Activated CD8-positive, alpha-beta T cell treated with anti-CD3 and anti-CD28 coated beads, Interleukin-2, amount 10 ng/mL, durations not matched to agents 7 days and 5 days (primary cell): ENCODE measurements around the gene PPAT. TPM values are rescaled to one million over a fixed set of nuclear protein-coding genes. Genes with fewer than 3 reads are reported as not detected.
"Not testable (repeated sequence)": the region's sequence is repeated elsewhere in the genome, so short reads cannot be mapped to it uniquely, and the experiment has no call there.

Experiments used
- ATAC-seq: fragments of 150-1000 bp; cut with Tn5 transposase; one replicate; pipeline ENCODE4 v1.10.0; 2021; ENCODE audit warnings: moderate library complexity
- CTCF ChIA-PET: fragments of 350-600 bp; sonication (Branson Sonifier 250); formaldehyde crosslinking; loops from one replicate; lab custom pipeline; 2021; ENCODE audit warnings: antibody characterized with exemption; lab: Charles Lee
- POLR2A ChIA-PET: fragments of 350-600 bp; sonication (Branson Sonifier 250); formaldehyde crosslinking; loops from one replicate; lab custom pipeline; 2021; ENCODE audit warnings: antibody characterized with exemption; lab: Charles Lee
- DNase-seq: peaks from one replicate; pipeline ENCODE4 v3.0.0-alpha.2; 2020
- H3K27ac Mint-ChIP-seq: one replicate; pipeline ENCODE4 v1.8.0; 2021; ENCODE audit warnings: mild to moderate bottlenecking, mixed read lengths
- H3K27me3 Mint-ChIP-seq: one replicate; pipeline ENCODE4 v1.8.0; 2021; ENCODE audit warnings: low read depth, mixed read lengths
- H3K36me3 Mint-ChIP-seq: one replicate; pipeline ENCODE4 v1.8.0; 2021; ENCODE audit warnings: low read depth, mixed read lengths
- H3K4me1 Mint-ChIP-seq: one replicate; pipeline ENCODE4 v1.8.0; 2021; ENCODE audit warnings: low read depth, mixed read lengths
- H3K4me3 Mint-ChIP-seq: one replicate; pipeline ENCODE4 v1.8.0; 2021; ENCODE audit warnings: mild to moderate bottlenecking, mixed read lengths
- H3K9me3 Mint-ChIP-seq: one replicate; pipeline ENCODE4 v1.8.0; 2022; ENCODE audit warnings: mixed read lengths; ENCODE audit not compliant: insufficient read depth
- total RNA-seq, 2 experiments: library from RNA; stranded (reverse); gene quantifications; one replicate each; pipeline ENCODE4 v1.2.3, GENCODE V29; 2021

Gene PPAT
- 10 to 100 TPM; 29.0 to 32.5 TPM for total RNA-seq

DNA sequence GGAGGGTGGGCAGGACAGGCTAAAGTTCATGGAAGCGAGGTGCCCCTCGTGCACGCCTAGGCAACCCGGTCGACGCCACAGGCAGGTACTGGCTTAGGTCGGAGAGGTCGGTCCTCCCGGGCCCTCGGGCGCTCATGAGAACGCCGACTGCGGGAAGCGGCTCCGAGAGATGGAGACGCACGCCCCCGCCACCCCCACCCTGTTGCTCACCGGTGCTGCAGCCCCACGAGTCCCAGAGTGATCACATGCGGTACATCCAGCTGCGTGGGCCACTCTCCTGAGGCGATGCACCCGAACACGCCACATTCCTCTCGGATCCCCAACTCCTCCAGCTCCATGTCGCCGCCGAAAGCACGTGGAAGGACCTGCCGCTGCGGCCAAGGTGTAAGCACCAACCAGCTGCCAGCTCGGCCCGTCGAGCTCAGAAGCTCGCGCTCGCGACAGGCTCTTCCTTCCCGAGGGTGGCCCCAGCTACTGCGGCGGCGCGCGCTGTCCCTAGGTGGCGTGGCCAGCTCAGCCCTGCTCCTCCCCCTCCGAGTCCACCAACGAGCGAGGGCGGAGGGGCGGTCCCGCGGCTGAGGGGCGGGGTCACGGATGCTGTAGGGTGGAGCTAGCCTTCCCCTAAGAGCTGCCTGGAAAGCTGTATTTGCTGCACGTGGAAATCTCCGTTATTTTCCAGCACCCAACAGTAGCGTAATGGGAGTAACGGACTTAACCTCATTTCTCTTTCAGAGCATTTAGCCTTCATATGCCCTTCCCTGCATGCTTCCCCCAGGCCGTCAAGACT is at the start of gene PPAT:
PPAT (minus strand) TSS at position 476 of the 787 bp plus-strand sequence; CDS start at position 338, 138 bp downstream.
- Mint-ChIP-seq H3K27me3 (no peaks in the 10 kb centered on the region), H3K4me1 (peaks cover 52% of the 10 kb centered on the region), H3K4me3 (peak within 1 kb of the TSS; percentile 87), H3K36me3 (peaks cover 32% of the 10 kb centered on the region), H3K27ac (peak within 1 kb of the TSS; percentile 92), H3K9me3 (no peaks in the 10 kb centered on the region)
- DNase-seq (peak; percentile 98), ATAC-seq (peak; percentile 83)
- ChIA-PET CTCF (interaction anchor here (0.8 to 4.4 kb wide), 17 partner anchors 9 to 543 kb away, joined by 3 to 58 read pairs (median 5); partner anchors contain the start of genes AASDH, CEP135, NOA1 and POLR2B), POLR2A (interaction anchor here (1.0 to 3.9 kb wide), 14 partner anchors 10 to 543 kb away, joined by 3 to 59 read pairs (median 6); partner anchors contain the start of genes AASDH, NOA1, POLR2B and REST)

GRCh38 chr4:56480691-56481090 is 45.3 kb upstream of the PPAT start:
- Mint-ChIP-seq H3K36me3 (peaks cover 48% of the 10 kb centered on the region), H3K27ac (no peak overlapping the region), H3K4me3 (no peak overlapping the region), H3K27me3 (no peaks in the 10 kb centered on the region), H3K4me1 (peaks cover 3% of the 10 kb centered on the region), H3K9me3 (no peaks in the 10 kb centered on the region)
- CTCF ChIA-PET = interaction anchor here (1.5 kb wide), 1 partner anchor 11 kb away, joined by 4 read pairs; no protein-coding TSS in a partner anchor
- ATAC-seq (no peak), DNase-seq (no peak)
- POLR2A ChIA-PET = no interaction called here

DNA sequence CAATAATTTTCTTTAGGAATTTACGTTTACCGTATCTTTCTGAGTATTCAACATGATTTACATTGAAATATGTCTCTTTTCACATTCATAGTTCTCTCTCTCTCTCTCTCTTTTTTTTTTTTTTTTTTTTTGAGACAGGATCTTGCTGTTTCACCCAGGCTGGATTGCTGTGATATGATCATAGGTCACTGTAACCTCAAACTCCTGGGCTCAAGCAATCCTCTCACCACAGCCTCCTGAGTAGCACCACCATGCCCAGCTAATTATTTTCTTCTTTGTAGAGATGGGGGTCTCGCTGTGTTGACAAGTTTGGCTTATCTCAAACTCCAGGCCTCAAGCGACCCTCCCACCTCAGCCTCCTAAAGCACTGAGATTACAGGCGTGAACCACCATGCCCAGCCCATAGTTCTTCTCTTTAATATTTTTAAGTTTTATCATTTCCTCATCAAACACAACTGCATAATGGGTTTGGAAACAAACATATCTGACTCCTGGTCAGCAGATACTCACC is 41.8 kb upstream of the PPAT start:
- DNase-seq (no peak), ATAC-seq (no peak)
- no peaks in the 10 kb centered on the region for H3K27me3 Mint-ChIP-seq
- H3K9me3 Mint-ChIP-seq = no peaks in the 10 kb centered on the region
- H3K4me3 Mint-ChIP-seq = no peak overlapping the region
- H3K36me3 Mint-ChIP-seq = peaks cover 56% of the 10 kb centered on the region
- ChIA-PET CTCF (no interaction called here), POLR2A (no interaction called here)
- H3K4me1 Mint-ChIP-seq = peaks cover 3% of the 10 kb centered on the region
- H3K27ac Mint-ChIP-seq = no peak overlapping the region

DNA sequence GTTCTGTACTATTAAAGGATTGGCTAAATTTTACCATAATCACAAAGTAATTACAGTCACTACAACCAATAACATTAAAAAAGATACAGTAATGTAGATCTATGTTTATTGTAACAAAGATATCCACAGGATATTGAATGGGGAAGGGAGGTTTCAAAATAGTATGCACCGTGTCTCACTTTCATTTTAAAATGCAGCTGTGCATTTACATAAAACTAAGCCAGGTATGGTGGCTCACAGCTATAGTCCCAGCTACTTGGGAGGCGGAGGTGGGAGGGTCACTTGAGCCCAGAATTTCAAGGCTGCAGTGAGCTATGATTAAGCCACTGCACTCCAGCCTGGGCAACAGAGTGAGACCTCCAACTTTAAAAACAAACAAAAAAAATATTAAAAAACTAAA is 40.5 kb upstream of the PPAT start:
- POLR2A ChIA-PET = interaction anchor here (0.7 kb wide), 1 partner anchor 11 kb away, joined by 3 read pairs; no protein-coding TSS in a partner anchor
- CTCF ChIA-PET = interaction anchor here (1.4 kb wide), 1 partner anchor 10 kb away, joined by 3 read pairs; no protein-coding TSS in a partner anchor
- no peak overlapping the region for H3K27ac Mint-ChIP-seq

GRCh38 chr4:56469489-56470210 is 34.2 kb upstream of the PPAT start:
- POLR2A ChIA-PET = interaction anchor here (1.8 to 3.0 kb wide), 4 partner anchors 11 to 508 kb away, joined by 5 to 33 read pairs (median 9); partner anchors contain the start of genes AASDH, NOA1, PAICS and PPAT
- ATAC-seq (no peak), DNase-seq (no peak)
- Mint-ChIP-seq H3K27me3 (no peaks in the 10 kb centered on the region), H3K4me3 (peak overlapping the region; percentile 100), H3K9me3 (no peaks in the 10 kb centered on the region), H3K36me3 (peaks cover 49% of the 10 kb centered on the region), H3K27ac (peak overlapping the region; percentile 78), H3K4me1 (peaks cover 37% of the 10 kb centered on the region)
- CTCF ChIA-PET = interaction anchor here (0.8 to 2.0 kb wide), 5 partner anchors 11 to 368 kb away, joined by 3 to 7 read pairs (median 4); partner anchors contain the start of genes PAICS and PPAT

More for the DNA sequence above, 40.5 kb upstream of the PPAT start:
- Mint-ChIP-seq H3K9me3 (no peaks in the 10 kb centered on the region), H3K4me1 (peaks cover 7% of the 10 kb centered on the region), H3K27me3 (no peaks in the 10 kb centered on the region), H3K4me3 (no peak overlapping the region), H3K36me3 (peaks cover 60% of the 10 kb centered on the region)
- ATAC-seq (no peak), DNase-seq (no peak)

GRCh38 chr4:56468097-56468422 is 32.6 kb upstream of the PPAT start:
- peak overlapping the region; percentile 100 for H3K27ac Mint-ChIP-seq

GRCh38 chr4:56467284-56468096 is 32.1 kb upstream of the PPAT start, which contains the start of gene SRP72:
TSS of gene SRP72 (plus strand) at chr4:56467617. CDS start at chr4:56467636, 19 bp downstream.
- Mint-ChIP-seq H3K27ac (peak within 1 kb of the TSS; percentile 100), H3K9me3 (no peaks in the 10 kb centered on the region), H3K36me3 (peaks cover 44% of the 10 kb centered on the region), H3K4me1 (peaks cover 41% of the 10 kb centered on the region), H3K27me3 (no peaks in the 10 kb centered on the region), H3K4me3 (peak within 1 kb of the TSS; percentile 100)
- CTCF ChIA-PET = interaction anchor here (0.8 to 2.0 kb wide), 6 partner anchors 32 to 337 kb away, joined by 3 to 7 read pairs (median 4); partner anchors contain the start of genes PAICS and PPAT
- ATAC-seq = peak; percentile 94
- DNase-seq = peak; percentile 94
- POLR2A ChIA-PET = interaction anchor here (0.6 to 3.0 kb wide), 8 partner anchors 9 to 1379 kb away, joined by 3 to 33 read pairs (median 6); partner anchors contain the start of genes NOA1, PAICS and PPAT

More at GRCh38 chr4:56468097-56468422, 32.6 kb upstream of the PPAT start:
- Mint-ChIP-seq H3K4me1 (peaks cover 41% of the 10 kb centered on the region), H3K4me3 (peak overlapping the region; percentile 100), H3K9me3 (no peaks in the 10 kb centered on the region), H3K36me3 (peaks cover 47% of the 10 kb centered on the region), H3K27me3 (no peaks in the 10 kb centered on the region)
- ATAC-seq (peak; percentile 56), DNase-seq (no peak)
- ChIA-PET POLR2A (interaction anchor here (0.6 to 3.0 kb wide), 6 partner anchors 10 to 1380 kb away, joined by 3 to 33 read pairs (median 6); partner anchors contain the start of genes AASDH, NOA1, PAICS and PPAT), CTCF (interaction anchor here (0.6 to 2.0 kb wide), 6 partner anchors 23 to 336 kb away, joined by 3 to 7 read pairs (median 4); partner anchors contain the start of genes PAICS and PPAT)

- H3K4me1 Mint-ChIP-seq = peaks cover 41% of the 10 kb centered on the region
- no peak for ATAC-seq
- no peaks in the 10 kb centered on the region for H3K27me3 Mint-ChIP-seq
- H3K9me3 Mint-ChIP-seq = no peaks in the 10 kb centered on the region
- H3K4me3 Mint-ChIP-seq = peak overlapping the region; percentile 100
- ChIA-PET CTCF (interaction anchor here (0.8 to 2.7 kb wide), 6 partner anchors 26 to 370 kb away, joined by 3 to 8 read pairs (median 4); partner anchors contain the start of genes PAICS and PPAT), POLR2A (interaction anchor here (1.1 to 2.8 kb wide), 6 partner anchors 10 to 291 kb away, joined by 3 to 20 read pairs (median 4); partner anchors contain the start of genes AASDH, PAICS and PPAT)
- peak overlapping the region; percentile 100 for H3K27ac Mint-ChIP-seq
- H3K36me3 Mint-ChIP-seq = peaks cover 47% of the 10 kb centered on the region
- DNase-seq = no peak
Measured at GRCh38 chr4:56466910-56467283, 31.5 kb upstream of the PPAT start.

DNA sequence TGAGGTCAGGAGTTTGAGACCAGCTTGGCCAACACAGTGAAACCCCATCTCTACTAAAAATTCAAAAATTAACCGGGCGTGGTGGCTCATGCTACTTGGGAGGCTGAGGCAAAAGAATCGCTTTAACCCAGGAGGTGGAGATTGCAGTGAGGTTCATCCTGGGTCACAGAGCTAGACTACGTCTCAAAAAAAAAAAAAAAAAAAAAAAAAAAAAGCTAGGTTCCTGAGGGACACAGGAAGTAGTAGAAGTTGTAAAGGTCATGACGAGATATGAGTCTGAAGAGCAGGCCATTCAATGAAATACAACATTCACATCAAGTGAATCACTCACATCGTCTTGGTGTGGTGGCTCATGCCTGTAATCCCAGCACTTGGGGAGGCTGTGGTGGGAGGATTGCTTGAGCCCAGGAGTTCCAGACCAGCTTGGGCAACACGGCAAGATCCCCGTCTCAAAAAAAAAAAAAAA is 30.9 kb upstream of the PPAT start:
- Mint-ChIP-seq H3K27ac (peak overlapping the region; percentile 100), H3K4me1 (peaks cover 37% of the 10 kb centered on the region)

More for the DNA sequence above, 30.9 kb upstream of the PPAT start:
- H3K27me3 Mint-ChIP-seq, H3K9me3 Mint-ChIP-seq: not testable (repeated sequence)
- ChIA-PET CTCF (interaction anchor here (0.6 to 2.7 kb wide), 7 partner anchors 26 to 370 kb away, joined by 3 to 8 read pairs (median 3); partner anchors contain the start of genes PAICS and PPAT), POLR2A (interaction anchor here (0.6 to 2.8 kb wide), 7 partner anchors 9 to 292 kb away, joined by 3 to 20 read pairs (median 4); partner anchors contain the start of genes AASDH, PAICS and PPAT)
- Mint-ChIP-seq H3K4me3 (peak overlapping the region; percentile 100), H3K36me3 (peaks cover 47% of the 10 kb centered on the region)
- DNase-seq (peak; percentile 28), ATAC-seq (peak; percentile 4)
